HCT116 (cell line): Measurements from ENCODE around the gene SEC22B.

ENCODE experiments used
- CTCF ChIP-seq, 3 experiments: fragments of 200-600 bp in 1 of 3; sonication (generic) in 1 of 3; IDR thresholded peaks in 2 of 3; conservative IDR thresholded peaks in 1 of 3; 2 replicates each; pipeline ENCODE4 v1.5.1; 2012 to 2017; ENCODE audit warnings: low read depth in 2 of 3, low read length in 2 of 3, antibody characterized with exemption in 1 of 3, borderline replicate concordance in 1 of 3, control low read depth in 1 of 3, mild to moderate bottlenecking in 1 of 3, mixed read lengths in 1 of 3, mixed run types in 1 of 3, moderate library complexity in 1 of 3; ENCODE audit not compliant: insufficient read depth in 1 of 3
- EZH2 ChIP-seq: fragments of 200-600 bp; sonication (generic); IDR thresholded peaks from 2 replicates; pipeline ENCODE4 v1.6.1; 2017; ENCODE audit warnings: antibody characterized with exemption, mixed run types
- EZH2phosphoT487 ChIP-seq: fragments of 200-600 bp; IDR thresholded peaks from 2 replicates; pipeline ENCODE4 v1.6.1; 2018; ENCODE audit warnings: antibody characterized with exemption, borderline replicate concordance
- FOSL1 ChIP-seq: IDR thresholded peaks from 2 replicates; pipeline ENCODE4 v1.6.1; 2012; ENCODE audit warnings: low read depth
- POLR2A ChIP-seq: IDR thresholded peaks from 2 replicates; pipeline ENCODE4 v1.7.0; 2011; ENCODE audit warnings: borderline replicate concordance; ENCODE audit not compliant: insufficient read depth, insufficient read length; ENCODE audit errors: extremely low read depth
- YY1 ChIP-seq: IDR thresholded peaks from 2 replicates; pipeline ENCODE4 v1.6.1; 2011; ENCODE audit warnings: low read length, low read depth, moderate library complexity, mild to moderate bottlenecking; ENCODE audit not compliant: insufficient replicate concordance; ENCODE audit errors: extremely low read depth

GRCh38 chr1:120176092-120176855, at the start of gene SEC22B:
- TF ChIP-seq POLR2A (peak; percentile 79), YY1 (peak; percentile 78), EZH2 (no peak), FOSL1 (0 out of 2 replicates have a peak, but pooled peaks have one; percentile 18), CTCF (IDR thresholded peaks at IDR 0.05 in 2 of 3, conservative IDR thresholded peaks at IDR 0.05 in 1 of 3; ENCODE audit: borderline replicate concordance in 1 of 3, insufficient read depth in 1 of 3, low read depth in 2 of 3, low read length in 2 of 3) (no peak), EZH2phosphoT487 (no peak)
